Activated CD4-positive, alpha-beta T cell treated with anti-CD3 and anti-CD28 coated beads, Interleukin-2, amount 50 U/mL, for 48 hours (primary cell): ENCODE results near the gene POTEF.
"Not testable (repeated sequence)": the region's sequence is repeated elsewhere in the genome, so short reads cannot be mapped to it uniquely, and the experiment has no call there.

Experiments
- DNase-seq, 2 experiments: peaks; one replicate each; pipeline ENCODE4 v3.0.0-alpha.2; 2020

POTEF gene

DNA sequence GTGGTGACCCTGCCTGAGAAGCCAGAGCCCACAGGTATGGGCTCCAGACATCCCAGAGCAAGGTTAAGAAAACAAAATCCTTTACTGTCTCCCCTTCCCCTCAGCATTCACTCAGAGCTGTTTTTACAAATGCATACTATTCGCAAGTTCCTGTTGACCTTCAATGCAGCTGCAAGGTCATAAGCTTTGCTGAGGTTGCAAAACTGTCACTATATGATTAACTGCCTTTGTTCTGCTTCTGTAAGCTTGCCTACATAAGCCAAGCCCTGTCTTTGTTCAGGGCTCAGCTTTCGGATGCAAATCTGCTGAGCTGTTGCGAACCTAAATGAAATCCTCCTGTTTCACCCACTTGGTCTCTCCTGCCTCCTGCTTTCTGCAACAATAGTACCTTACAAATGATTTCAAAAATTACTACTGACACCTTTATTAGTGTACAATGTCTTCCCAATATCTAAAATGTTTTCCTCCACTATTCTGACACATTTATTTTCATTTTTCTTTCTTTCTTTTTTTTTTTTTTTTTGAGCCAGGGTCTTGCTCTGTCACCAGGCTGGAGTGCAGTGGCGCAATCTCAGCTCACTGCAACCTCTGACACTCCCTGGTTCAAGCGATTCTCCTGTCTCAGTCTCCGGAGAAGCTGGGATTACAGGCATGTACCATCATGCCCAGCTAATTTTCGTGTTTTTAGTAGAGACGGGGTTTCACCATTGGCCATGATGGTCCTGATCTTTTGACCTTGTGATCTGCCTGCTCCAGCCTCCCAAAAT lies 26.2 kb downstream of the POTEF start:
- DNase-seq: not testable (repeated sequence)

DNA sequence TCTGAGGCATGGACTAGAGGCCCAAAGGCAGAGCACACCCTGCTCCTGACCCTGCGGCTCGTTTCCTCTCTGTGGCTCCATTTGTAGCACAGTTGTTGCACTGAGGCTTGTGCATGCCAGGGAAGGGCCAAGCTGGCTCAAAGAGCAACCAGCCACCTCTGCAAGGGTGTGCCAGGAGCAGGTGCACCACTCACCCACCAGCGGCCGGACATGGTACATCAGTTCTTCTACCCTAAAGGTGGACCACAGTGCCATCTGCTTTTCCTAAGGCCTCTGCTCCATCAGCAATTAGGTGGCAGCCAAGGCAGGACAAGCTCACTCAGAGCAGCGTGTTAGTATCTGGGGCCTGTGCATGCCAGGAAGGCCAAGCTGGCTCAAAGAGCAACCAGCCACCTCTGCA lies 66.4 kb downstream of the POTEF start:
- not testable (repeated sequence) for DNase-seq

DNA sequence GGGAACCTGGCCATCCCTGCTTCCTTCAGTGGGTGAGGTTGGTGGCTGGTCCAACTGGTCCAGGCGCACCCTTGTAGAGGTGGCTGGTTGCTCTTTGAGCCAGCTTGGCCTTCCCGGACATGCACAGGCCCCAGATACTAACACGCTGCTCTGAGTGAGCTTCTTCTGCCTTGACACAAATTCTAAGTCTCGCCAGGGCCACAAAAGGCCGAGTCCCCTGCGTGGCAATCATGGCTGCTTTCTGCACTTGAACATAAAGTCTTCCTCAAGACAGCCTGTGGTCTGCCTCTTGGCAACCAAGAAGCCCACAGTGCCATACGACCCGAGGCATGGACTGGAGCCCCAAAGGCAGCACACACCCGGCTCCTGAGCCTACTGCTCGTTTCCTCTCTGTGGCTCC lies 69.0 kb downstream of the POTEF start:
- DNase-seq: not testable (repeated sequence)

DNA sequence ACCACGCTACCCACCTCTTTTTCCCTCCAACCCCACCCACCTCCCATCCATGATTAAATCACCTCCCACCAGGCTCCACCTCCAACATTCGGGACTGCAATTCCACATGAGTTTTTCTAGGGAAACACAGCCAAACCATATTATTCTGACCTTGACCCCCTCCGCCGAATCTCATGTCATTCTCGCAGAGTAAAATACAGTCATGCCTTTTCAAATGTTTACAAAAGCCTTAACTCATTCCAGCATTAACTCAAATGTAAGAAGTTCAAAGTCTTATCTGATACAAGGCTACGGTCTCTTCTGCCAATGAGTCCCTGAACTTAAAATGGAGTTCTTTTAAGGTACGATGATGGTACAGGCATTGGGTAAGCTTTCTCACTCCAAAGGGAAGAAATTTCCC lies 72.7 kb downstream of the POTEF start:
- not testable (repeated sequence) for DNase-seq

DNA sequence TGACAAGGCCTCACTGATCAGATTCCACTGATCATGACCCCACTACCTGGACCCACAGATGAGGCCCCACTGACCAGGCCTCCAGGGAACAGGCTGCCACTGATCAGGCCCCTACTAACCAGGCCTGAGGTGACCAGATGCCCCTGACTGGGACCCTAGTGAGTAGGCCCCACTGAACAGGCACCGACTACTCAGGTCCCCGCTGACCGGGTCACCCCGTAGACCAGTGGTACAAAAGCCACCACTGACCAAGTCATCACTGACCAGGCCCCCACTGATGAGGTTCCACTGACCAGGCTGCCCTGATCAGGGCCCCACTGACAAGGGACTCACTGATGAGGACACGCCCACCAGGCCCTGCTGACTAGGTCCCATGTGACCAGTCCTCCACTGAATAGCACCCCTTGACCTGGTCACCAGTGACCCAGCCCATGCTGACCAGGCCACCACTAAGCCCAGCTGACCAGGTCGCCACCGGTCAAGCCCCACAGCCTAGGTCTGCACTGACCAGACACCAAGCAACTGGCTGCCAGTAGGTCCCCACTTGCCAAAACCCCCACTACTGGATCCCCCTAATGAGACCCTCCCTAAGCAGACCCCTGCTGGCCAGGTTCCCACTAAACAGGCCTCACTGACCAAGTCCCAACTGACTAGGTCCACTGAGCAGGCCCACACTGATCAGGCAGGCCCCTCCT lies 75.7 kb downstream of the POTEF start:
- not testable (repeated sequence) for DNase-seq

DNA sequence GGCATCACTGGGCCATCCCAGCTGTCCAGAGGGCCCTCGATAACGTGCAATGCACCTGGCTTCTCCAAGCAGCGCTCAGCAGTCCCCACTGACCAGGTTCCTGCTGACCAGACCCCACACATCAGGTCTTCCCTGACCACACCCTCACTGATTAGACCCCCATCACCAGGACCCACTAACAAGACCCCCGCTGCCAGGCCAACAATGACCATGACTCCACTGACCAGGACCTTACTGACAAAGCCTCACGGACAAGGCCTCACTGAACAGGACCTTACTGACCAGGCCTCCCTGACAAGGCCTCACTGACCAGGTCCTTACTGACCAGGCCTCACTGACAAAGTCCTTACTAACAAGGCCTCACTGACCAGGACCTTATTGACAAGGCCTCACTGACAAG lies 76.6 kb downstream of the POTEF start:
- not testable (repeated sequence) for DNase-seq

DNA sequence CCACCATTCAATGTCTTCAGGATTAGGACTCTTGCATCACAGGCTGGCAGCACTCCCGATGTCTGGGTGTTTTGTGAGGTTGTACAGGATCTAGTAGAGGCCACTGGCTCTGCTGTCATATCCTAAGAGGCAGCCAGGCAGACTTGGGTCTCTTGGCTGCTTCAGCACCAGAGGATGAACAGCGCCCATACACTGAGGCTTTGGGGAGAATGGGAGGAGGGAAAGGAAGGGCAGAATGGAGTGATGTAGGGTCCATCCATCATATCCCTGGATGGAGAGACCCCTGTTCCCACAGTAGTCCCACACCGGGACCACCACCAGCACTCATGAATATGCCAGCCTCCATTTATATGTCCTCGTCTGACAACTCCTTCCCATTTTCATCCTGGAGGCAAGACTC lies 80.6 kb downstream of the POTEF start:
- DNase-seq: not testable (repeated sequence)

DNA sequence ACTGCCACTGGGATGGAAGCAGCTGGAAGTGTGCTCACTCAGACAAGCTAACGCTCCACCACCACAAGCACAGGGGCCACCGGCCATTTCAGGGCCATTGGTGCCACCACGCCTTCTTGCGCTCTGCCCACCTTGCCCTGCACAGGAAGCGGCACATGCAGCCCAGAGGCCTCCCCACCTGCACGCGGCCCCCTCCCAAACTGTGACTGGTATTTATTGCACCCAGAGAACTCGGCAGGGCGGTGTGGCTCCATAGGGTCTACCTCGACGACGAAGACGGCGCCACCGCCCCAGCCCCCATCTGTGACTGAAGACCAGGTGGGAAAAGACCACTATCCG lies 90.8 kb downstream of the POTEF start:
- not testable (repeated sequence) for DNase-seq

DNA sequence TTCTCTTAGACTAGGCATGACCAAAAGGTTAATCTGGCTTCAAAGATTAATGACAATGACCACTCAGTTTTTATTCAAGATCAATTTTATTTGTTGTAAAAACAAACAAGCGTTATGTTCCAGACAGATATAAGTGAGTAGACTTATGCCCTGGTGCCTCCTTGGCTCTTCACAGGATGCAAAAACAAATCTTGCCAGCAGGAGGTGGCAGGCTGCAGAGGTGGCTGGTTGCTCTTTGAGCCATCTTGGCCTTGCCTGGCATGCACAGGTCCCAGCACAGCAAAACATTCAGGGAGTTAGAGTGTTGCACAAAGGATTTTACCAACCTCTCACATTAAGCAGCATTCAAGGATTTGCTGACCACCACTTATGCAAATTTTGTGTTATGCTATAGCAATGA lies 103.1 kb downstream of the POTEF start:
- DNase-seq: peak; percentile 7 to 9
